K562 (cell line): ENCODE data around the gene ITGAD. TPM values are rescaled to one million over a fixed set of nuclear protein-coding genes. Genes with fewer than 3 reads are reported as not detected.
A peak's percentile ranks its signal among the peaks of the same experiment; 100 is the strongest.

Source experiments
- BRD9 ChIP-seq: fragments of 450-650 bp; IDR thresholded peaks from 2 replicates; pipeline ENCODE4 v1.6.1; 2018; ENCODE audit warnings: low read depth; ENCODE audit not compliant: partially characterized antibody
- CREM ChIP-seq: IDR thresholded peaks from 2 replicates; pipeline ENCODE4 v1.6.1; 2014; ENCODE audit warnings: antibody characterized with exemption, low read depth
- GTF2A2 ChIP-seq: IDR thresholded peaks from 2 replicates; pipeline ENCODE4 v1.6.1; 2016; ENCODE audit warnings: mild to moderate bottlenecking, missing genetic modification characterization, missing compliant biosample characterization
- ID3 ChIP-seq, 2 experiments: fragments of 250-450 bp in 1 of 2; fragments of 450-650 bp in 1 of 2; sonication (Bioruptor Pico) in 1 of 2; IDR thresholded peaks; 2 replicates each; pipeline versions ENCODE4 v1.6.1 to v1.8.0; 2016 to 2021; ENCODE audit warnings: mild to moderate bottlenecking in 2 of 2, moderate library complexity in 2 of 2, missing compliant biosample characterization in 1 of 2, missing genetic modification characterization in 1 of 2
- IRF1 ChIP-seq: sonication (generic); formaldehyde crosslinking; IDR thresholded peaks from 2 replicates; pipeline ENCODE4 v1.8.0; 2022; ENCODE audit warnings: missing genetic modification reagents, mild to moderate bottlenecking, borderline replicate concordance
- KDM2B ChIP-seq: fragments of 250-450 bp; sonication (Bioruptor Pico); IDR thresholded peaks from 2 replicates; pipeline ENCODE4 v1.8.0; 2021; ENCODE audit warnings: mild to moderate bottlenecking, moderate library complexity
- KDM5B ChIP-seq: fragments of 200-600 bp; sonication (generic); IDR thresholded peaks from 2 replicates; pipeline ENCODE4 v1.6.1; 2012; ENCODE audit warnings: low read depth, mild to moderate bottlenecking, moderate library complexity, low read length, control low read depth, inconsistent platforms; ENCODE audit not compliant: insufficient replicate concordance
- L3MBTL2 ChIP-seq: fragments of 450-650 bp; IDR thresholded peaks from 2 replicates; pipeline ENCODE4 v1.6.1; 2016; ENCODE audit warnings: mild to moderate bottlenecking, moderate library complexity
- MECOM ChIP-seq: fragments of 250-450 bp; sonication (Bioruptor Pico); IDR thresholded peaks from 2 replicates; pipeline ENCODE4 v1.8.0; 2022; ENCODE audit warnings: inconsistent platforms
- PATZ1 ChIP-seq: fragments of 250-450 bp; sonication (Bioruptor Pico); IDR thresholded peaks from 2 replicates; pipeline ENCODE4 v1.5.0; 2020; ENCODE audit warnings: mild to moderate bottlenecking, borderline replicate concordance
- PTTG1 ChIP-seq: fragments of 450-650 bp; IDR thresholded peaks from 2 replicates; pipeline ENCODE4 v1.6.1; 2016; ENCODE audit warnings: low read depth, mild to moderate bottlenecking, missing genetic modification characterization, missing compliant biosample characterization
- SAP30 ChIP-seq: fragments of 200-600 bp; sonication (generic); IDR thresholded peaks from 2 replicates; pipeline ENCODE4 v1.6.1; 2012; ENCODE audit warnings: borderline replicate concordance, low read depth, mild to moderate bottlenecking, moderate library complexity, low read length, control low read depth, inconsistent platforms; ENCODE audit not compliant: insufficient read depth, poor library complexity, severe bottlenecking
- TOE1 ChIP-seq, 2 experiments: fragments of 450-650 bp in 1 of 2; sonication (generic) in 1 of 2; formaldehyde crosslinking in 1 of 2; IDR thresholded peaks; 2 replicates each; pipeline versions ENCODE4 v1.7.1 to v1.8.0; 2016 to 2022; ENCODE audit warnings: borderline replicate concordance in 2 of 2, mild to moderate bottlenecking in 2 of 2, antibody characterized with exemption in 1 of 2, inconsistent platforms in 1 of 2, low read depth in 1 of 2, missing genetic modification reagents in 1 of 2, moderate library complexity in 1 of 2
- ZBTB26 ChIP-seq: fragments of 450-650 bp; formaldehyde crosslinking; IDR thresholded peaks from 2 replicates; pipeline ENCODE4 v1.4.0; 2022; ENCODE audit warnings: missing genetic modification characterization
- ZNF347 ChIP-seq: fragments of 450-650 bp; formaldehyde crosslinking; IDR thresholded peaks from 2 replicates; pipeline ENCODE4 v1.4.0; 2020; ENCODE audit warnings: low read depth, mild to moderate bottlenecking, moderate library complexity
- ZNF507 ChIP-seq: conservative IDR thresholded peaks from 2 replicates; pipeline ENCODE4 v1.6.1; 2017; ENCODE audit warnings: missing genetic modification characterization, missing compliant biosample characterization
- ZNF518B ChIP-seq: fragments of 250-450 bp; sonication (Bioruptor Pico); IDR thresholded peaks from 2 replicates; pipeline ENCODE4 v1.5.0; 2021; ENCODE audit warnings: mild to moderate bottlenecking, moderate library complexity
- ZNF589 ChIP-seq: fragments of 200-800 bp; sonication (Bioruptor generic); IDR thresholded peaks from 2 replicates; pipeline ENCODE4 v1.6.1; 2016; ENCODE audit warnings: low read depth, missing genetic modification characterization, missing compliant biosample characterization
- polyA plus RNA-seq, 8 experiments: library from polyadenylated mRNA; depleted of rRNA in 4 of 8; stranded (reverse) in 5 of 8; unstranded in 3 of 8; fragments of >200 nt; fragmentation: Nextera tagmentation in 2 of 8; fragmentation: Illumina TruSeq in 1 of 8; extraction: Ambion mirVana in 2 of 8; extraction: Trizol in 1 of 8; gene quantifications; 2 replicates each; pipeline versions ENCODE4 v1.2.1 to v1.2.3, GENCODE V29; 2011 to 2014; ENCODE audit warnings: inconsistent platforms in 1 of 8, missing spikeins in 1 of 8
- total RNA-seq, 7 experiments: library from RNA; depleted of rRNA in 6 of 7; stranded (reverse); fragments of >200 nt in 6 of 7; fragmentation: Illumina TruSeq in 2 of 7; extraction: Trizol in 2 of 7; gene quantifications; 2 replicates each; pipeline versions ENCODE4 v1.2.1 to v1.2.3, GENCODE V29; 2011 to 2021; ENCODE audit warnings: low replicate concordance in 1 of 7

Gene ITGAD
- total and polyA plus RNA-seq, 9 of the 15 experiments (the other 6 are each of a cell fraction or from before 2014, with no cell fraction given) = not detected

GRCh38 chr16:31474173-31474714, 81.1 kb downstream of the ITGAD start (continued):
- TF ChIP-seq GTF2A2 (tag) (no peak), TOE1 (IDR thresholded peaks at IDR 0.05; ENCODE audit: borderline replicate concordance) (no peak), TOE1 (CRISPR knock-in tag; IDR thresholded peaks at IDR 0.05; ENCODE audit: borderline replicate concordance, low read depth) (no peak), ZNF518B (CRISPR knock-in tag) (no peak), PATZ1 (CRISPR knock-in tag) (no peak), ZNF347 (CRISPR knock-in tag) (no peak), KDM5B (no peak), CREM (0 out of 2 replicates have a peak, but pooled peaks have one; percentile 27), L3MBTL2 (peak; percentile 47; the same call in 1 of the 2 replicates), ZNF507 (tag) (no peak), SAP30 (no peak), ZBTB26 (CRISPR knock-in tag) (no peak), ZNF589 (no peak), BRD9 (no peak), ID3 (CRISPR knock-in tag; IDR thresholded peaks at IDR 0.05) (no peak), ID3 (tag; IDR thresholded peaks at IDR 0.05) (no peak), IRF1 (CRISPR knock-in tag) (no peak), MECOM (CRISPR knock-in tag) (peak; percentile 68), KDM2B (no peak), PTTG1 (tag) (no peak)
